Endothelial cell of umbilical vein (primary cell): ENCODE data around the gene SARNP. TPM values are rescaled to one million over a fixed set of nuclear protein-coding genes. Genes with fewer than 3 reads are reported as not detected.

Source experiments
- BruUV-seq: library from RNA; stranded (reverse); fragments of 400-500 nt; replicated peaks from 2 replicates; lab custom pipeline; 2021; lab: Mats Ljungman, UMichigan
- CTCF ChIA-PET: fragments of 300-600, 350-600 bp; sonication (Branson Sonifier 250); formaldehyde crosslinking; loops from one replicate; lab custom pipeline; 2021; ENCODE audit warnings: antibody characterized with exemption, inconsistent platforms; lab: Charles Lee
- POLR2A ChIA-PET: fragments of 300-600, 350-600 bp; sonication (Branson Sonifier 250); formaldehyde crosslinking; loops from one replicate; lab custom pipeline; 2021; ENCODE audit warnings: antibody characterized with exemption, inconsistent platforms; lab: Charles Lee
- DNase-seq: peaks from one replicate; pipeline ENCODE4 v3.0.0-alpha.2; 2011; ENCODE audit warnings: low read depth, low spot score
- FAIRE-seq: peaks from 2 replicates; lab custom pipeline; 2011; peaks lifted over from hg19 to GRCh38; lab: Jason Lieb, UNC
- H2AFZ ChIP-seq: 2 replicates; pipeline ENCODE4 v1.6.0; 2012; ENCODE audit warnings: low read depth, low read length, control low read depth, inconsistent platforms
- H3K27ac ChIP-seq: 2 replicates; pipeline ENCODE4 v1.5.1; 2011; ENCODE audit warnings: low read depth, mild to moderate bottlenecking, control low read depth, low read length, moderate library complexity; ENCODE audit not compliant: insufficient read depth
- H3K27me3 ChIP-seq, 2 experiments: 2 replicates each; pipeline versions ENCODE4 v1.6.0 to v1.6.1; 2011; ENCODE audit warnings: low read length in 2 of 2, mixed read lengths in 1 of 2; ENCODE audit not compliant: control insufficient read depth in 2 of 2, insufficient read depth in 2 of 2
- H3K36me3 ChIP-seq, 2 experiments: 2 replicates in 1 of 2; 3 replicates in 1 of 2; pipeline ENCODE4 v1.5.1; 2011; ENCODE audit warnings: low read length in 2 of 2, mild to moderate bottlenecking in 1 of 2, moderate library complexity in 1 of 2; ENCODE audit not compliant: control insufficient read depth in 2 of 2, insufficient read depth in 2 of 2; ENCODE audit errors: extremely low read depth in 1 of 2
- H3K4me1 ChIP-seq: 3 replicates; pipeline ENCODE4 v1.5.1; 2011; ENCODE audit warnings: mild to moderate bottlenecking, low read length; ENCODE audit not compliant: control insufficient read depth, insufficient read depth; ENCODE audit errors: extremely low read depth
- H3K4me2 ChIP-seq: 2 replicates; pipeline ENCODE4 v1.6.1; 2011; ENCODE audit warnings: low read length, control low read depth, mixed read lengths; ENCODE audit not compliant: insufficient read depth
- H3K4me3 ChIP-seq, 3 experiments: fragments of 200-600 bp in 1 of 3; sonication (generic), shearing (Covaris generic) in 1 of 3; replicated peaks in 1 of 3; 2 replicates each; pipeline ENCODE4 v1.5.1; 2011 to 2016; ENCODE audit warnings: control low read depth in 3 of 3, low read length in 3 of 3, mild to moderate bottlenecking in 2 of 3, inconsistent platforms in 1 of 3, low read depth in 1 of 3, moderate library complexity in 1 of 3; ENCODE audit not compliant: insufficient read depth in 1 of 3
- H3K79me2 ChIP-seq: 2 replicates; pipeline ENCODE4 v1.6.0; 2012; ENCODE audit warnings: low read length, inconsistent platforms; ENCODE audit not compliant: control insufficient read depth, insufficient read depth
- H3K9ac ChIP-seq: replicated peaks from 2 replicates; pipeline ENCODE3; 2011; ENCODE audit warnings: low read length, control low read depth; ENCODE audit not compliant: insufficient read depth; ENCODE audit errors: extremely low read depth
- H3K9me1 ChIP-seq: replicated peaks from 3 replicates; pipeline ENCODE4 v1.6.0; 2011; ENCODE audit warnings: mild to moderate bottlenecking, low read length; ENCODE audit not compliant: control insufficient read depth, insufficient read depth; ENCODE audit errors: extremely low read depth
- H3K9me3 ChIP-seq: replicated peaks from 2 replicates; pipeline ENCODE4 v1.5.1; 2012; ENCODE audit warnings: low read length, inconsistent platforms; ENCODE audit not compliant: control insufficient read depth, insufficient read depth
- H4K20me1 ChIP-seq: replicated peaks from 2 replicates; pipeline ENCODE3; 2011; ENCODE audit warnings: mild to moderate bottlenecking, low read length; ENCODE audit not compliant: control insufficient read depth, insufficient read depth; ENCODE audit errors: extremely low read depth
- CTCF ChIP-seq, 2 donors: IDR thresholded peaks; 1 replicate in 1 of 2; 2 replicates in 1 of 2; pipeline ENCODE4 v1.5.1; 2011; ENCODE audit warnings: low read length in 2 of 2, mild to moderate bottlenecking in 2 of 2, moderate library complexity in 2 of 2, control low read depth in 1 of 2, inconsistent platforms in 1 of 2, low read depth in 1 of 2; ENCODE audit not compliant: insufficient read depth in 1 of 2; ENCODE audit errors: extremely low read depth in 1 of 2
- EZH2 ChIP-seq: IDR thresholded peaks from 2 replicates; pipeline ENCODE4 v1.6.1; 2012; ENCODE audit warnings: borderline replicate concordance, low read depth, mild to moderate bottlenecking, moderate library complexity, low read length, inconsistent platforms; ENCODE audit not compliant: severe bottlenecking
- FOS ChIP-seq: IDR thresholded peaks from 2 replicates; pipeline ENCODE4 v1.6.1; 2011; ENCODE audit warnings: mild to moderate bottlenecking, low read length, moderate library complexity, borderline replicate concordance; ENCODE audit not compliant: insufficient read depth
- GATA2 ChIP-seq: IDR thresholded peaks from 2 replicates; pipeline ENCODE4 v1.7.0; 2011; ENCODE audit warnings: low read depth, mild to moderate bottlenecking, moderate library complexity, mixed read lengths, low read length; ENCODE audit not compliant: insufficient read length, insufficient read depth
- JUN ChIP-seq: IDR thresholded peaks from 2 replicates; pipeline ENCODE4 v1.6.1; 2011; ENCODE audit warnings: borderline replicate concordance, low read depth; ENCODE audit not compliant: insufficient read length, insufficient read depth
- MAX ChIP-seq: IDR thresholded peaks from 2 replicates; pipeline ENCODE4 v1.6.1; 2011; ENCODE audit not compliant: insufficient read depth, insufficient read length
- MYC ChIP-seq: IDR thresholded peaks from one replicate; pipeline ENCODE4 v1.6.1; 2011; ENCODE audit warnings: mild to moderate bottlenecking, low read depth, low read length
- POLR2A ChIP-seq: IDR thresholded peaks from 2 replicates; pipeline ENCODE4 v1.6.1; 2012; ENCODE audit warnings: low read depth, mild to moderate bottlenecking, control low read depth, low read length
- POLR2AphosphoS5 ChIP-seq: IDR thresholded peaks from 2 replicates; pipeline ENCODE4 v1.6.1; 2012; ENCODE audit warnings: low read depth, mild to moderate bottlenecking, control low read depth, low read length, moderate library complexity; ENCODE audit not compliant: insufficient read depth
- dilution Hi-C: fragments of 300-500 bp; cut with MboI; formaldehyde crosslinking; loops from one replicate; pipeline ENCODE4 v1.15.0; 2019; ENCODE audit warnings: low sequenced_read_pairs; ENCODE audit not compliant: extremely low pct_ligation_motif_present
- intact Hi-C: fragments of 100-400 bp; cut with micrococcal nuclease; formaldehyde crosslinking; loops from one replicate; pipeline ENCODE4 v1.10.0; 2022
- polyA plus RNA-seq, 4 experiments: library from polyadenylated mRNA; depleted of rRNA in 3 of 4; stranded (reverse) in 3 of 4; unstranded in 1 of 4; fragments of >200 nt; gene quantifications; 2 replicates each; pipeline versions ENCODE4 v1.2.1 to v1.2.3, GENCODE V29; 2011 to 2012; ENCODE audit warnings: missing spikeins in 1 of 4
- total RNA-seq: library from RNA; stranded (reverse); gene quantifications from 2 replicates; pipeline ENCODE4 v1.2.3, GENCODE V29; 2021

The SARNP gene
- total and polyA plus RNA-seq, 2 donors (not counting 3 experiments of a cell fraction or from before 2014, with no cell fraction given) = 88.1 to 101 TPM

DNA sequence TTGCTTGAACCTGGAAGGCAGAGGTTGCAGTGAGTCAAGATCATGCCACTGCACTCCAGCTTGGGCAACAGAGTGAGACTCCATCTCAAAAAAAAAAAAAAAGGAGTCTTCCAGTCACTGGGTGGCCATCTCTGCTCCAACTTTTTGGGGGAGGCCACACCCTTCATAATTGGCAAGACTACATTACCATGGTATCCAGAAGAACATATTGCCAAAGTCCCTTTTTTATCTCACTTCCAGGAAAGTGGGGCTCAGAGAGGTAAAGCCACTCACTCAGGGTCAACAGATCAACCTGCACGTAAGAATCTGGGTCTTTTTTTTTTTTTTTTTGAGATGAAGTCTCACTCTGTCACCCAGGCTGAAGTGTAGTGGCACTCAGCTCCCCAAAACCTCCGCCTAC lies 83.7 kb downstream of the SARNP start:
- H3K4me2 ChIP-seq = no peak overlapping the region
- BruUV-seq = no TSS peak
- H3K36me3 ChIP-seq = no peaks in the 10 kb centered on the region
- no peaks in the 10 kb centered on the region for H3K9me1 ChIP-seq
- TF ChIP-seq MYC (no peak), POLR2AphosphoS5 (no peak), FOS (no peak), GATA2 (no peak), JUN (no peak), EZH2 (no peak), MAX (no peak), CTCF (IDR thresholded peaks at IDR 0.05; ENCODE audit: extremely low read depth in 1 of 2, insufficient read depth in 1 of 2, low read depth in 1 of 2, low read length in 2 of 2) (no peak), POLR2A (no peak)
- H4K20me1 ChIP-seq = no peaks in the 10 kb centered on the region
- dilution Hi-C loops = no loop called here
- H3K9ac ChIP-seq = no peak overlapping the region
- intact Hi-C loops = no loop called here
- H2AFZ ChIP-seq = no peak overlapping the region
- POLR2A ChIA-PET = no interaction called here
- H3K9me3 ChIP-seq = no peaks in the 10 kb centered on the region
- H3K79me2 ChIP-seq = no peaks in the 10 kb centered on the region
- FAIRE-seq = no peak
- no peak overlapping the region for H3K4me3 ChIP-seq
- H3K27ac ChIP-seq = no peak overlapping the region
- DNase-seq = no peak
- peaks cover 21% of the 10 kb centered on the region for H3K4me1 ChIP-seq
- CTCF ChIA-PET = interaction anchor here (8.2 kb wide), 1 partner anchor 13 kb away, joined by 151 read pairs; the partner anchor contains the start of genes BLOC1S1 and RDH5
- no peaks in the 10 kb centered on the region for H3K27me3 ChIP-seq
